Measurements from ENCODE around the gene RAPGEF1.
"Not testable (repeated sequence)": the region's sequence is repeated elsewhere in the genome, so short reads cannot be mapped to it uniquely, and the experiment has no call there.

The RAPGEF1 gene

DNA sequence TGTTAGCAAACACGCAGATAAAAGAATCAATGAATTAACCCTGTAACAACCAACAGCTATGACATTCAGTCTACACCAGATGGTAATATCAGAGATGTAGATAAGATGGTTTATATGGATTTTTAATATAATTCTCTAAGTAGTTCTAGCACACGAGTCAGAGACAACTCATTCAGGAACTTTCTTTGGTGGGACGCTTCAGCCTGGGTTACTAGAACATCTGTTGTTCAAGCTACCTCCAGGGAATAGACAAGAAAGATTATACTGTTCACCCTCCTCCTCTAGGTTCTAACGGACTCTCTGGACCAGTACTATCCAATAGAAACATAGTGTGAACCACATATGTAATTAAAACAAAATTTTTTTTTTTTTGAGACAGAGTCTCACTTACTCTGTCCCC lies 73.8 kb downstream of the RAPGEF1 start:
- no peak for DNase-seq

DNA sequence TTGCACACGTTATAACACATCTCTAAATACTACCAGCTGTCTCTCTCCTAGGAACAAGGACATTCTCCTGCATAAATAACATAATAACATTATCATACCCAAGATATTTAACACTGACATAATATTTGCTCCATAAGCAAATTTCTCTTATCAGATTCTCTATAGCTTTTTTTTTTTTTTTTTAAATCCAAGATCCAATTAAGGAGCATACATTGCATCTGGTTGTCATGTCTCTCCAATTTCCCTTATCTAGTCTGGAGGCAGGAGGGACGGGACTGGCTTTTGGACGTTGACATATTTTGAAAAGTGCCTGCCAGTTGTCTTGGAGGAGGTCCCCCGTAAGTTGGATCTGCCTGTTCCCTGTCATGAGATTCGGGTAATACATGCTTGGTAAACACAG lies 76.6 kb downstream of the RAPGEF1 start:
- DNase-seq: no peak

DNA sequence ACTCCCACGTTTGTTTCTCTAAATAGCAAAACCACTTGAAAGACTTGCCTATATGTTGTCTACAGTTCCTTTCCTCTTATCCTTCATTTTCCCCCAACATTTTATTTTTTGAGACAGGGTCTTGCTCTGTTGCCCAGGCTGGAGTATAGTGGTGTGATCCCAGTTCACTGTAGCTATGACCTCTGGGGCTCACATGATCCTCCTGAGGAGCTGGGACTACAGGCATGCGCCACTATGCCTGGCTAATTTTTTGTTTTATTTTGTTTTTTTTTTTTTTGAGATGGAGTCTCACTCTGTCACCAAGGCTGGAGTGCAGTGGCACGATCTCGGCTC lies 77.6 kb downstream of the RAPGEF1 start:
- DNase-seq: not testable (repeated sequence)

DNA sequence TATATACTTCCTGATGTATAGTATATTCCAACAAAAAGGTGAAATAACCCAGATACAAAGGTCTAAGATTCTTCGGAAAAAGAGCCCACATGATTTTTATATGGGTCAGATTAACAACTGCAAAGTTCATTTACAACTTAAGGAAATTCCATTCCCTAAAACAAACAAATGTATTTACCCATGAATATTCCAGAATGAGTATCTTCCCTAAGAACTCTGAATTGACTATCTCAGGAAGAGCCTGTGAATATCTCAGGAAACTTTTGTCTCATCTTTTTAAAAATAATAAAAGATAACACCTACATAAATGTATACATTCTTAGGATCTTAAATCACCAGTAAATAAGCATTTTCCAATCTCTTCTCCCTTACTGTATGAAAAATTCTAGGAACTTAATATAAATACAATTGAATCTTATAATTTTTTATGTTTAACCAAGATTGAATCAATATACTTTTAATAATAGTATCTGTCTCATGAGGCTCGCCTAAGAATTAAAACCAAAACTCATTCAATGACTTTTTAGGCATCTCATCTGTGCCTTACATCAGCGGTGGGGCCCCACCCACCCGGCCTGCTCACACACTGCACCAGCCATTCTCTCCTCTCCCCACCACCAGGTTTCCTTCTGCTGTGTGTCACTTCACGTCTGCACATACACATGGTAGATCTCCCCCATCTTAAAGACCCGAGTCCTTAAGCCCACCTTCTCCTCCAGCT lies 78.1 kb downstream of the RAPGEF1 start:
- DNase-seq: peak; percentile 61

DNA sequence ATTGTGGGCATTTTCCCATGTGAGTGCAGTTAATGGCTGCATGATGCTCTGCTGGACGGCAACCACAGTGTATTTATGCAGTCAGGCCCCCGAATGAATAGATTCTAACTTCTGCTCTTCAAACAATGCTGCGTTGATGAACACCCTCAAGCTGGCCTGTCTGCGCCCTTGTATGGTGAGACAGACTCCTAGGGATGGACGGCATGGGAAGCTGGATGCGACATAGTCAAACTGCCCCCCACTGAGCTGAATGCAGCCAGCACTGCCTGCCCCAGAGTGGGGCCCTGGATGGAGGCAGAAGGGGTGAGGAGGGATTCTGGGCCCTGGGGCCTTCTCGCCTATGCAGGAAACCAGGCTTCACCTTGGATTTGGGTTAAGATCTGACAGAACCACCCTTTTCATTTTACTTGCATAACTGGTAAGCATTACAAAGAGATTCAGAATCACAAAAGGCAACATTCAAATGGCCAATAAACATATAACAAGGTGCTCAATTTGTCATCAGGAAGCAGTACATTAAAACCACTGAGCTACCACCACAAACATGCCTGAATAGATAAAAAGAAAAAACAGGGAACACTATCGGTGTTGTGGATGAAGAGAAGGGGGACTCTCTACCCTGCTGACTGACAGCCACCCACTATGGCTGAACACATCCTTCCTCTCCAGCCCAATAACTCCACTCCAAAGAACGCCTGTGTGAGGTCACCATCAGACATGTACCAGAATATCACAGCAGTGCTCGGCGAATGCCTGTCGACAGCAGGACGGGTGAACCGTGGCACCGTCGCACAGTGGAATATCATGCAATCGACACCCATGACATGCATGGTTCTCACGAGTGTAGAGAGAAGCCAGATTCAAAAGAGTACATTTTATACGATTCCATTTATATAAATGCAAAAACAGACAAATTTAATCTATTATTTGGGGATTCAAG lies 79.1 kb downstream of the RAPGEF1 start:
- DNase-seq: no peak

DNA sequence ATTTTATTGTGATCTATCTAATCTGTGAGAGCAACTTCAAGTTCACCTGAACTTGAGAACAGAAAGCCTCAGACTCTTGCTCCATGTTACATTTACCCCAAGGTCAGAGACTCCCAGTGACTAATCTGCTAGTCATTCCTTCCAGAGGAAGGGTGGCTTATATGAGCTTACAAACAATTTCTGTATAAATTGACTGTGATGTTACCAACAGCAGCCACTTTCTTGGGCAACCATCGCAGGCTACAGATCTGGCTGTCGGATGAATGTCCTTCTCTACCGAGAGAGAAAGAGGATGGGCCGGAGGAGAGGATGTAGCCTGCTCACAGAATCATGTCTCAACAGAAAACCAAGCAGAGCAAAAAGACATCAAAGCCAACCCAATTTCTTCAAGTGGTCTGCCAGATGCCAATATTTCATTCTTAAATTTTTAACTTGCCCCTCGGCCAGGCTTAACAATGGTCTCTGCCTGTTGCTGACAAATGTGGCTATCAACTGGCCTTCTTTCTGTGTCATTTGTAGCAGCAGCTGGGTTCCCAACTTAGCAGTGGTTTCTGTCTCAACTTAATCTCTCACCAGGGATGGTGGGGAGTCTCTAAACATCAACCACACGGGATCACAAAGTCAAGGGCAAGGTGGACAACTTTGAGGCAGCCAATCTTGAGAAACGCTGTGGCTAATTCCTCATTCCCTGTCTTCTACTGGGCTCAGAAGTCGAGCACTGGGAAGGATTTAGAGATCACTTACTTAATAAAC lies 81.3 kb downstream of the RAPGEF1 start:
- no peak for DNase-seq

DNA sequence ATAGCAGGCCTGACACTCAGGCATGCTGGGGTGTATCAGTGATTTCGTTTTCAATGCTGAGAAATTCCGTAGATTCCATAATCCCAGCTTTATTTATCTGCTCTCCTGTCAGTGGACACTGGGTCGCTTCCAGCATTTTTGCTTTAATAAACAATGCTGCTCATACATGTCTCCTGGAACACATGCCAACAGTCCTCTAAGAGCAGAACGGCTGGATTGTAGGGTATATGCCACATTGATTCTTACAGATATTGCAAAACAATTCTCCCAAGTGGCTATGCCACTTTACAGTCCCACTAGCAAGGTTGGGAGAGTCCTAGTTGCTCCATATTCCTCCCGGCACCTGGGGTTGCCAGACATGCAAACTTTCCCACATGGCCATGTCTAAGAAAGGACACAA lies 81.9 kb downstream of the RAPGEF1 start:
- no peak for DNase-seq

DNA sequence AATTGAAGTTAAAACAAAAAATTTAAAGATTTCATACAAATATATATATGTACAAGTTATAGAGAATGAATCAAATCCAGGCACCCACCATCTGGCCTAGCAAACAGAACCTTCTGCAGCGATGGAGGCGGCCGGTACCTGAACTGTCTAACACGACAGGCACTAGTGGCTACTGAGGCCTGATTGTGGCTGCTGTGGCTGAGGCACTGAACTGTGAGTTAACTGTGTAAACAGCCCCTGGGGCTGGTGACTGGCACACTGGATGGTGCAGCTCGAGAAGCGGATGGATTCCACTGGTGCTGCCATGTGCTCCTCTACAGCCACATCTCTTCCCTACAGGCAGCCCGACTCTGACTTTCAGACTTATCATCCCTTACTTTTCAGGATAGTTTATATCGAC lies 82.4 kb downstream of the RAPGEF1 start:
- peak; percentile 33 for DNase-seq

DNA sequence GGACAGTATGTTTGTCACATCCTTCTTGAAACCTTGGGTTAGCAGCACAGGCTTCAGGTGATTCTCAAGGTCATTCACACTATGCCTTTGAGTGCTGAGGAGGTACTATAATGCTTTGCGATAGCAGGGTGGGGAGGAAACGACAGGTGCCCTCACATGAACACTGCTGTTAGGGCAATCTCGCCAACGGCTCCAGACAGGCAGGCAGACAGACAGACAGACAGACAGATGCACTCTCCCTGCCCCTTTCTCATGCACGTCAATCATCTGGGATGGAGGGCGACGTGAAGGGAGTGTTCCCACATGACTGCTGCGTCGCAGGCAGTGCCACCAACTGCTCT lies 82.9 kb downstream of the RAPGEF1 start:
- DNase-seq: peak; percentile 51

DNA sequence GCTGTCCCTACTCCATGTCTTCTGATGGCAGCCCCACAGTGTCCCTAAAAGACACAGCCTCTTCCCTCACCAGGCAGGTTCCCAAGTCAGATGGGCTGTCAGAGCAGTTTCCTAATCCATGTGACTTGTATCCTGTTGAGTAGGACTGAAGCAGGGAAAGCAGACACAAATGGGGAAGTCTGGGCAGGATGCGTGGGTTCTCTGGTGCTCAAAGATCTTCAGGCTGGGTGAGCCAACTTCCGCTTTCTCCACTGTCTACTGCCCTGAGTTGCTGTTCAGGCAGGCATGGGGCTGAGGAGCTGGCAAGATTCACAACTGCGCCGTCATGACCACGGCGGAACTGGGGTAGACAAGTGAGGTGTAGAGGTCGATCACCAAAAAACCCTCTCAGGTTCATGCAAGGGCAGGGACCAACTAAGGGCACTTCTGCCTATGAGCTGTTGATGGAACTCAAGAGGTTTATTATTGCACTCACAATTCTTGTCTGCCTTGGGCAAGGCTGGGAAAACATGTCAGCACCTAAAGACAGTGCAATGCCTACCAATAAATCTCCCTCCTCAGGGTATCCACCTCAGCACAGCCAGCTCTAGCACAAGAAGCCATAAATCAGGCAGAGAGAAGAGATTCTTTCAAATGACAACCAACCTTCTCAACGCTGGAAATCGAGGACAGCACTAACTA lies 83.4 kb downstream of the RAPGEF1 start:
- peak; percentile 82 for DNase-seq

DNA sequence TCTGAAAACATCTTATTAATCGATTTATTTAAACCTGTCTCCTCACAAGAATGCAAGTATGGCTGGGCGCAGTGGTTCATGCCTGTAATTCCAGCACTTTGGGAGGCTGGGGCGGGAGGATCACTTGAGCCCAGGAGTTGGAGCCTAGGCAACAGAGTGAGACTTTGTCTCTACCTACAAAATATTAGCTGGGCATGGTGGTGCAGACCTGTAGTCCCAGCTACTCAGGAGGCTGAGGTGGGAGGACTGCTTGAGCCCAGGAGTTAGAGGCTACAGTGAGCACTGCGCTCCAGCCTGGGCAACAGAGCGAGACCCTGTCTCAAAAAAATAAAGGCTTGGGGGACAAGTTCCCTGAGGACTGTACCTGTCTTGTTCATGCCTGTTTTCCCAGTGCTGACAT lies 85.5 kb downstream of the RAPGEF1 start:
- not testable (repeated sequence) for DNase-seq

DNA sequence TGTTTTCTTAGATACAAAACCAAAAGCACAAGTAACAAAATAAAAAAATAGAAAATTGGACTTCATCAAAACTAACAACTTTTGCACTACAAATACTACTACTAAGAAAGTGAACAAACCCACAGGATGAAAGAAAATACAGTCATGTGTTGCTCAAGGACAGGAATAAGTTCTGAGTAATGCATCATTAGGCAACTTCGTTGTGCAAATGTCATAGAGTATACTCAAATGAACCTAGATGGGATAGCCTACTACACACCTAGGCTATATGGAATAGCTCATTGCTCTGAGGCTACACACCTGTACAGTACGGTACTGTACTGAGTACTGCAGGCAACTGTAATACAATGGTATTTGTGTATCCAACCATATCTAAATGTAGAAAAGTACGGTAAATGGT lies 88.3 kb downstream of the RAPGEF1 start:
- no peak for DNase-seq

DNA sequence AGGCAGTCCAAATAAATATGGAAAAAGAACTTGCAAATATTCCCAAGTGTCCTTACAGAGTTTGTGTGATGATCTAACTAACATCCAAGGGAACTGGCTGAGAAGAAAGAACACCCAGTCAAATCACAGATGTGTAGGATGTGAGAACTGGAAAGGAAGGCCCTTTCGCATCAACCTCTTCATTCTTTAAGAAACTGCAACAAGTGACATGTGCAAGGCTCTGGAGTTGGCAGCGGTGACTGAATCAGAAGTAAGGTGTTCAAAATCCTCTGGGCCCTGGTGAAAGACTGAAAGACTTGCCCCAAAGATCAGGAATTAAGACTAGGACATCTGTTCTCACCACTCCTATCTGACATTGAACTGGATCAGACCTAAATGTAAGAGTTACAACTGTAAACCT lies 88.7 kb downstream of the RAPGEF1 start:
- DNase-seq: no peak

DNA sequence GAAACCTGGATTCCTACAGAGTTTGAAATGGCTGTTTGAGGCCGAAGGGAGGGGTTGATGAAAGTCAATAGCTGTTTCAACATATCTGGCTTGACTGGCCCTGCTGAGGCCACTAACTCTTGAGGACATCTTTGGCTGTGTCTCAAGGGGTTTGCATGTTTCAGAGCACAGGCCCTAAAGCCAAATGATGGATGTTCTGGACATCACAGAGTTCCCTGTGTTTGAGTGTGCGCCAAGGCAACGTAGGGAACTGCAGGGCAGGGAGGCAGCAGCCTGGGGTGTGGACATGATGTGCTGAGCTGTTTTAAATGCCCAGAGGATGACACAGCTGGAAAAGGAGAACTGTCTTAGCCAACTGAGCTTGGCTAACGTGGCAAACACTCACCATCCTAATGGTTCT lies 89.6 kb downstream of the RAPGEF1 start:
- no peak for DNase-seq

DNA sequence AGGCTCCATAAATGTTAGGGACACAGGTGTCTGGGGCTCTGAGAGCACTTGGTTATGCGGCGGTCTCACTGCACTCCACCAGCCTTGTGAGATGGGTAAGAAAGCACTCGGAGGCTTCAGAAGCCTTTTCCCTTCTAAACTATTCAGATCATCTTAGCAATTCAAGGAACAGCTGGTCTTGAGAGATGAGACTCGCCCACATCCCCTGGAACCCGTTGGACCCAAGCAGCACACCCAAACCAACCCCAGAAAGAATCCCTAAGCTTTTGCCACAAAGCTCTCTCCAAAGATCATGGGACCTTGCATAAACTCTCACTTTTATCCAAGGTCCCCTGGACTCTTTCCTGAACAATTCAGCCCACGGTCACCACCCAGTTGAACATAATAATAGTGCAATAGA lies 90.2 kb downstream of the RAPGEF1 start:
- DNase-seq: no peak

DNA sequence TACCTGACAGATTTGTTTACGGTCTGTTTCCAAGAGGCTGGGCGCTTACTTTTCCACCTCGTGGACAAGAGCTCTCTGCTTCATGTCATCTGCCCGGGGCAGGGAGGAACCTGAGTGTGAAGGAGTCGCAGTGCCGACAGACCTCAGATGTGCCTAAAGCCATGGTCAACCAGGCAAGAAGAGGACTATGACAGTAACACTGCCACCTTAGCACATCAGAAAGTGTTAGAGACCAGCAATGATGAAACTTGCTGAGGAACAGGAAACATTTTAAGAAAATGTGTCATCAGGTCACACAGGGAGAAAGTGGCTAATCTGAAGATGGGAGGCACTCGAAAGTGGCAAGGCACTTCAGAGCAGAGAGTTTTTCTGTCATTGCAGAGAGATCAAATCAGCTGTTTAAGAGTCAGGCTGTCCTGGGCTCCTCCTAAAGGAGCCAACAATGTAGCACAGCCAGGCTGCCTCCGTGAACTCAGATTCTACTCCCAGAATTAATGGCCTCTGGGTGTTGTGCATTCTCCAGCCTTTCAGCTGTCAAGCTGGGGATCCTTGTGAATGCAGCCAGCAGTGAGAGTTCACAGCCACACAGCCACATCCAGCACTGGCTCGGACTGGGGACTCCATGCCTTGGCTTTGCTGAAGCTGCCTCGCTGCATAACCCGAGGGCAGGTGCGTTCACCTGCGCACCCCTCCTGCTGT lies 94.6 kb downstream of the RAPGEF1 start:
- no peak for DNase-seq

DNA sequence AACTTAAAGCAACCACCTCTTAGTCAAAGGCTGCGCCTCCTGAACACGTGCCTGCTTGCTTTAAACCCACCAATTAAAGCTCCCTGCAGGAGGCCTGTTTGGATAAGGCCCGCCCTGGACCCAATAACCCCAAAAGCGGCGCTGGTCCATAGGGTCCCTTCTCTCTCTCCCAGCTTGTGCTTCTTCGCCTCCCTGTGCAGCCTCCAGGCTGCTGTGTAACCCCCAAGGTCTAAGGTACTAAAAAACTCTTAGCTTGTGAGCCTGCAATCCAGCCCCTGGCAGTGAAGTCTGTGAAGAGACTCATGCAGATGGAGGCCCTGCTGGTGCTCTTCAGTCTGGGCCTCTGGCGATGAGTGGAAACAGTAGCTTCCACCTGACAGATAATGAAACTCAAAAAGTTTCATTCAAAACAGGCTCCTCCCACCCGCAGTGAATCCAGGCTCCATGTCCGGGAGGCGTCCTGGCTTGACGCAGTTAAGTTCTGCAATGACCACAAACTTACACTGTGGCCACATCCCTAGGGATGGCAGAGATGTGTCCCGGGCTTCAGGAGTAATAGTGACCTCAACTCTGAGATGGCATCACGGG lies 97.3 kb downstream of the RAPGEF1 start:
- DNase-seq: no peak

DNA sequence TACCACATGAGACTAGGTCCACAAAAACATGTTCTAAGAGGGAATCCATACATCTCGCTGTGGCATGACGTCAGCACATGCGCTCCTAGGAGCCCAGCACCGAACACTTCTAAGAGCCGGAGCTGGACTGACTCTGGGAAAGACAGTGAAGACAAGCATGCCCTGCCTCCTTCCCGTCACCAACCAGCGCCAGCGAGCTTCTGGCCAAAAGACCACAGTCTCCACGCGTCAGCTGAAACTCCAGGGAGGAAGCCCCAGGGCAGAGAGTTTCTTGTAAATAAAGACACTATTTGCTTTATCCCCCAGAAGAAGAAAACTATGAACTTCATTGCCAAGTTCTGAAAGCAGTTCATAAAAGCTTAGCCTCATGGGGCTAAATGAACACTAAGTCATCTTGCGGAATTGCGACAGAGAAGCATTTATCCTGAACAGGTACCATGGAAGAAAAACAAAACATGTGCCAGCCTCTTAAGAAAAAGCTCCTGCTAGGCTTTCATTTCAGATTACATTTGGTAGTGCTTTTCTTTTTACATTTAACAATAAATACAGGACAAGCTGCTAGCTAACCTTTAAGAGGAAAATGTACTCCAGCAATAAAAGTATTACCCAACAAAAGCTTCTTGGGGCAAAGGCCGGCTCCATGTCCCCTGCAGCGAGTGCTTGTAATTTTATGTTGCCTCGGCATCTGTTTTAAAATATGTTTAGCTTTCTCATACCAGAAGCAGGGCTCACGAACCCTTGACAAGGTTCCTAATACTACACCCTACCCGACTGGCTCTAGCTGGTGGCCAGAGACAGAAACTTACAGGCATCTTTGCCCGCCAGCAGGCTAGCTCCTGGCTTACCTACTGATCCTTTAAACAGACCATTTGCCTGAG lies 98.0 kb downstream of the RAPGEF1 start:
- no peak for DNase-seq

DNA sequence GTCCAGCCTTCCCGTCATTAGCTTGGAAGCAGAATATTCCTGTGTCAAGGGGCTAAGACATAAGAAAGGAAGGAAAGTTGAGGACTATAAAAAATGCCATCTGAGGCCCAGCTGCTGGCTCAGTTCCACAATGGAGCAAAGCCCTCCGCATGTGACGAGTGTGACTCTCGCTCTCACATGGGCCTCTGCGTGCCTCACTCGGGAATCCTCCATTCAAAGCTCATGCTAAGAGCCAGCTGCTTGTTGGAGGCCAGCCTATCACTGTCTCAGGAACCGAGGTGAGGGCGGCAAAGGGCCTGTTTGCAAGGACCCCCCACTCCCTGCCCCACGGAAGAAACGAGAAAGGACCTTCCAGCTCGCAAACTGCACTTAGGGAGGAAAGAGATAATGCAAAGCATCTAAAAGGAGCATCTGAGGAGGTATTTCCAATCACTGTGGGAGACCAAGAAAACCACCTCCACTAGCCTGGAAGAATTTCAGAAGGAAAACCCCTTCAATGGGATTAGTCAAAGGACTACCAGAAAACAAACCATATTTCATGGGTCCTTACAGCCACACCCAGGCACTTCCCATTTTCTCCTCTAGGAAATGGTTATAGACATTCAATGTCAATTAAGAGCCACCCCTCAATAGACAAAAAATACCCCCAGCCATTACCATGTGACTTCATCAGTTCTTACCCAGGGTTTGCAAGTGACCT lies 99.3 kb downstream of the RAPGEF1 start:
- no peak for DNase-seq

DNA sequence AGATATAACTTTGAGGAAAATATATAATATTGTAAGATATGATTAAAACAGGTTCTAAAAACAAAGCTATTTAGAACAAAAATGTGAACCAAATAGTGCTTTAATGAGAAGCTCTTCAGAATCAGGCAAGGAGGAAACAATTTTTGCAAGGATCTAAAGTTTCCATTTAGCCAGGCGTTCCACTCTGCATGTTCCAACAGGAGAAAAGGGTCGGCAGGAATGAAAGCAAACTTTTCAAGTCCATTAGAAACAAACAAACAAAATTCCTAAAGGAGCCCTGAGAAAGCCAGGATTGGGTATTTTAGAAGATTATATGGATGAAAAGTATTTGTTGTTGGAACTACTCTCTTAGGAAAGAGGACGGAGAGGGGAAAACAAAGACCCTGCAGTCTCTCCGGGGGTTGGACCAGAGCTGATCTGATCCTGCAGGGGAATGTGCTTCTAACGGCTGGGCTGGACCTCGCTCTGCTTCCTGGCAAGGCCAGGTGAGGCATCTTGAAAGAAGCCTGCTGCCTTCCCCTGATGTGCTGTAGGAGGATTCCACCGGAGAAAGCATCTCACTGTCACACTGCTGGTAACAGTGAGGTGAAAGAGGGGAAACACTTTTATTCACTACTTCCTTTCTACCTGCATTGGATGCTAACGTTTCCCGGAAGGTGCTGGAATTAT lies 100.0 kb downstream of the RAPGEF1 start:
- no peak for DNase-seq

Data from activated gamma-delta T cell treated with Interleukin-2 at 50 U/mL for 16 hours (primary cell).